Esophagus mucosa (tissue), 1 donor: ENCODE data around the gene OLFM4. TPM values are rescaled to one million over a fixed set of nuclear protein-coding genes. Genes with fewer than 3 reads are reported as not detected.

Source experiments
- ATAC-seq: fragments of 200-7000 bp; cut with Tn5 transposase; one replicate; pipeline ENCODE4 v1.9.1; 2020
- total RNA-seq: library from RNA; stranded (reverse); gene quantifications from one replicate; pipeline ENCODE4 v1.2.4, GENCODE V29; 2023
- donor health status: DM: yes; HTN: yes; CAD: no.

Gene OLFM4
- total RNA-seq, 1 donor from 2014 or later = 3.0 TPM

- no peak for ATAC-seq
Observed at GRCh38 chr13:53014495-53015443, 13.8 kb upstream of the OLFM4 start.

GRCh38 chr13:53015971-53016370 lies 12.6 kb upstream of the OLFM4 start:
- ATAC-seq = no peak

- no peak for ATAC-seq
Observed at GRCh38 chr13:53017433-53017970, 11.1 kb upstream of the OLFM4 start.

GRCh38 chr13:53018690-53019647 lies 9.6 kb upstream of the OLFM4 start:
- ATAC-seq = no peak

GRCh38 chr13:53020764-53021335 lies 7.8 kb upstream of the OLFM4 start:
- ATAC-seq = no peak

- no peak for ATAC-seq
Observed at GRCh38 chr13:53023246-53023645, 5.4 kb upstream of the OLFM4 start.

- no peak for ATAC-seq
Observed at GRCh38 chr13:53028063-53028462, 550 bp upstream of the OLFM4 start.

- no peak for ATAC-seq
Observed at GRCh38 chr13:53032849-53033248, 4.2 kb downstream of the OLFM4 start.

GRCh38 chr13:53038993-53039392 lies 10.4 kb downstream of the OLFM4 start:
- no peak for ATAC-seq

- ATAC-seq = no peak
Observed at GRCh38 chr13:53041968-53042516, 13.4 kb downstream of the OLFM4 start.

- no peak for ATAC-seq
Observed at GRCh38 chr13:53042877-53043276, 14.3 kb downstream of the OLFM4 start.

- no peak for ATAC-seq
Observed at GRCh38 chr13:53043398-53043797, 14.8 kb downstream of the OLFM4 start.

- ATAC-seq = no peak
Observed at GRCh38 chr13:53045189-53045588, 16.6 kb downstream of the OLFM4 start.

- ATAC-seq = no peak
Observed at GRCh38 chr13:53048880-53049279, 20.3 kb downstream of the OLFM4 start.

GRCh38 chr13:53050151-53050550 lies 21.5 kb downstream of the OLFM4 start:
- ATAC-seq = no peak

- ATAC-seq = no peak
Observed at GRCh38 chr13:53052675-53053074, 24.1 kb downstream of the OLFM4 start.

- ATAC-seq = no peak
Observed at GRCh38 chr13:53054569-53054968, 26.0 kb downstream of the OLFM4 start.

GRCh38 chr13:53058065-53058679 lies 29.6 kb downstream of the OLFM4 start:
- ATAC-seq = no peak

GRCh38 chr13:53060840-53061490 lies 32.4 kb downstream of the OLFM4 start:
- ATAC-seq = no peak

GRCh38 chr13:53064731-53065130 lies 36.1 kb downstream of the OLFM4 start:
- ATAC-seq = no peak

GRCh38 chr13:53066411-53066810 lies 37.8 kb downstream of the OLFM4 start:
- no peak for ATAC-seq
